KMS-11 (cell line): ENCODE results near the gene TFAP2A.

Source experiments
- H2AFZ ChIP-seq: fragments of 200-600 bp; sonication (generic); 2 replicates; pipeline ENCODE4 v1.6.1; 2016; ENCODE audit warnings: antibody characterized with exemption, mixed run types, low read depth
- H3K27ac ChIP-seq: fragments of 200-600 bp; sonication (generic); 2 replicates; pipeline ENCODE4 v1.6.1; 2016; ENCODE audit warnings: mild to moderate bottlenecking, mixed run types
- H3K27me3 ChIP-seq: fragments of 200-600 bp; sonication (generic); 2 replicates; pipeline ENCODE4 v1.6.1; 2017; ENCODE audit warnings: mild to moderate bottlenecking, low read depth, mixed run types, moderate library complexity; ENCODE audit not compliant: insufficient read depth
- H3K36me3 ChIP-seq: fragments of 200-600 bp; sonication (generic); 2 replicates; pipeline ENCODE4 v1.6.1; 2017; ENCODE audit warnings: mild to moderate bottlenecking, mixed run types; ENCODE audit not compliant: insufficient read depth
- H3K4me1 ChIP-seq: fragments of 200-600 bp; sonication (generic); 2 replicates; pipeline ENCODE4 v1.6.1; 2016; ENCODE audit warnings: mild to moderate bottlenecking, low read depth, mixed run types; ENCODE audit not compliant: poor library complexity, severe bottlenecking
- H3K4me2 ChIP-seq: fragments of 200-600 bp; sonication (generic); 2 replicates; pipeline ENCODE4 v1.7.0; 2016; ENCODE audit warnings: mild to moderate bottlenecking, mixed run types
- H3K4me3 ChIP-seq: fragments of 200-600 bp; sonication (generic); IDR thresholded peaks from 2 replicates; pipeline ENCODE4 v1.6.1; 2017; ENCODE audit warnings: low read depth, low read length, mixed read lengths; ENCODE audit not compliant: insufficient read depth
- H3K79me2 ChIP-seq: fragments of 200-600 bp; sonication (generic); 2 replicates; pipeline ENCODE4 v1.6.1; 2016; ENCODE audit warnings: low read depth, mixed run types; ENCODE audit not compliant: insufficient read depth
- H3K9ac ChIP-seq: fragments of 200-600 bp; sonication (generic); 2 replicates; pipeline ENCODE4 v1.6.1; 2016; ENCODE audit warnings: mild to moderate bottlenecking, mixed run types
- H4K20me1 ChIP-seq: fragments of 200-600 bp; sonication (generic); 2 replicates; pipeline ENCODE4 v1.6.1; 2016; ENCODE audit warnings: mild to moderate bottlenecking, mixed run types; ENCODE audit not compliant: insufficient read depth
- TF ChIP-seq, protein P1 (sequence below): fragments of 200-600 bp; sonication (generic); conservative IDR thresholded peaks from 2 replicates; pipeline ENCODE4 v1.6.1; 2017; ENCODE audit warnings: low read depth, mild to moderate bottlenecking, antibody characterized with exemption, low read length, moderate library complexity, mixed read lengths

The TFAP2A gene

DNA sequence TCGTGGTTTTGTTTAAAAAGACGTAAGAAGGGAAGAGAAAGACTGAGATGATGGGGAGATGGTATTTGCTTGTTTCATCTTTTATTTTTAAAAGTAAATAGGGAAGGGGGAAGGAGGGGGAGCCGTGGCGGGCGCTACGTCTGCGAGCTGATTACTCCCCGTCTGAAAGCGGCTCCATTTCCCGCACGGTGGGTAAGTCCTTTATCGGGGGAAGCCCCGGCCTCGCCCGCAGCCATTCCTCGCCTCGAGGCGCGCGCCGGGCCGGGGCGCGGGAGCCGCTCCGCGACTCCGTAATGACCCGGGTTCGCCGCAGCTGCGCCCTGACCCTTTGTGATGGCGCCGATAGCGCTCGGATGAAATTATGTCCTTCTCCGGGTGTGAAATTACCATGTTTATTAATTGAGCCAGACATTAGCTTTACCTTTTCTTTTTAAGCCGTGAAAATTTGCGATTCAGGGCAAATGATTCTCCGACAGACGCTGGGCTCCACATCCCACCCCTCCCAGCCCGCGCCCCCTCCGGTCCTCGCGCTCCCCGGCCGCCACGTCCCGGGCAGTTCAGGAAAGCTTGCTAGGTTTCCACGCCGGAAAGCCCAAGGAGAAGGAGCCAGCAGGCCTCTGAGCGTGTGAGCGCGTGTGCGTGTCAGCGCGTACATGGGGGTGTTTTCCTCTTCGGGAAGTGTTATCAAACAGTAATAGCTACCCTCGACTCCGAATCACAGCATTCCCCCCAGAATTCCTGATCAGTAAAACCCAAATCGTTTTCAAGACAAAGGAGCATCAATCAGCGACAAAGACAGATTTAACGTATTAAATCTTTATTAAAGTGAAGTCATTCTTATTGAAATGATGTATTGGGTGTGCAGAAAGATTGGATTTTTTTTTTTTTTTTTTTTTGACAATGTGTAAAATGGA lies 30.0 kb downstream of the TFAP2A start:
- Histone ChIP-seq H4K20me1 (no peaks in the 10 kb centered on the region), H3K27me3 (no peaks in the 10 kb centered on the region)

DNA sequence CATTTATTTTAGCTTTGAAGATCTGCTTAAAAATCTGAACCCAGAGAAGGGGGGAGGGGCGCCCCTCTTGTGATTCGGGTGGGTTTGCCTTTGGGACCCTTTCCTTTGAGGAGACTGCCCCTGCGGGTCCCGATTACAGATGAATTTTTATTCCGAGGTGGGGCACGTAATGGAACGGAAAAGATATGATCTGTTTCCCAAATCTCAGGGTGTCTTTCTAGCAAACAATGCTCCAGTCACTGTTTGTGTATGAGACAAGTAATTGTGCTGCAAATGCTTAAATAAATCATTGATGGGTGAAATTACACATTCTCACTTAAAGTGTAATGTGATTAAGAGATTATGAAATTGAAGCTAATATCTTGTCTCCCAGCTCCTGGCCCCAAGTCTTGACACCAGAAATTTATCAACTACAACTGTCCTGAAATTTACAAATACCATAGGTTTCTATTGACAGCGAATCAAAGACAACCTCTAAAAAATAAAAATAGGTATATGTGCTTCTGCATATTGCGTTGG lies 30.7 kb downstream of the TFAP2A start:
- H3K4me3 ChIP-seq: no peak overlapping the region
- no peak overlapping the region for H3K9ac ChIP-seq
- peaks cover 20% of the 10 kb centered on the region for H3K4me1 ChIP-seq
- H3K36me3 ChIP-seq: no peaks in the 10 kb centered on the region
- no peaks in the 10 kb centered on the region for H4K20me1 ChIP-seq
- H3K79me2 ChIP-seq: no peaks in the 10 kb centered on the region
- no peaks in the 10 kb centered on the region for H3K27me3 ChIP-seq
- H3K4me2 ChIP-seq: no peak overlapping the region
- no peak overlapping the region for H2AFZ ChIP-seq
- TF ChIP-seq, protein P1, sequence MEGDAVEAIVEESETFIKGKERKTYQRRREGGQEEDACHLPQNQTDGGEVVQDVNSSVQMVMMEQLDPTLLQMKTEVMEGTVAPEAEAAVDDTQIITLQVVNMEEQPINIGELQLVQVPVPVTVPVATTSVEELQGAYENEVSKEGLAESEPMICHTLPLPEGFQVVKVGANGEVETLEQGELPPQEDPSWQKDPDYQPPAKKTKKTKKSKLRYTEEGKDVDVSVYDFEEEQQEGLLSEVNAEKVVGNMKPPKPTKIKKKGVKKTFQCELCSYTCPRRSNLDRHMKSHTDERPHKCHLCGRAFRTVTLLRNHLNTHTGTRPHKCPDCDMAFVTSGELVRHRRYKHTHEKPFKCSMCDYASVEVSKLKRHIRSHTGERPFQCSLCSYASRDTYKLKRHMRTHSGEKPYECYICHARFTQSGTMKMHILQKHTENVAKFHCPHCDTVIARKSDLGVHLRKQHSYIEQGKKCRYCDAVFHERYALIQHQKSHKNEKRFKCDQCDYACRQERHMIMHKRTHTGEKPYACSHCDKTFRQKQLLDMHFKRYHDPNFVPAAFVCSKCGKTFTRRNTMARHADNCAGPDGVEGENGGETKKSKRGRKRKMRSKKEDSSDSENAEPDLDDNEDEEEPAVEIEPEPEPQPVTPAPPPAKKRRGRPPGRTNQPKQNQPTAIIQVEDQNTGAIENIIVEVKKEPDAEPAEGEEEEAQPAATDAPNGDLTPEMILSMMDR: no peak
- no peak overlapping the region for H3K27ac ChIP-seq

More for the DNA sequence above, 30.0 kb downstream of the TFAP2A start:
- no peak overlapping the region for H2AFZ ChIP-seq
- TF ChIP-seq, protein P1: no peak
- peaks cover 20% of the 10 kb centered on the region for H3K4me1 ChIP-seq
- no peak overlapping the region for H3K27ac ChIP-seq
- H3K4me2 ChIP-seq: no peak overlapping the region
- H3K9ac ChIP-seq: no peak overlapping the region
- H3K79me2 ChIP-seq: no peaks in the 10 kb centered on the region
- no peak overlapping the region for H3K4me3 ChIP-seq
- no peaks in the 10 kb centered on the region for H3K36me3 ChIP-seq

- H3K27me3 ChIP-seq: no peaks in the 10 kb centered on the region
Observed at GRCh38 chr6:10383331-10384090, 31.4 kb downstream of the TFAP2A start.

GRCh38 chr6:10382728-10383330 lies 32.0 kb downstream of the TFAP2A start:
- Histone ChIP-seq H3K27ac (no peak overlapping the region), H3K9ac (no peak overlapping the region), H3K27me3 (no peaks in the 10 kb centered on the region)

More at GRCh38 chr6:10383331-10384090, 31.4 kb downstream of the TFAP2A start:
- TF ChIP-seq, protein P1: no peak
- Histone ChIP-seq H4K20me1 (no peaks in the 10 kb centered on the region), H3K27ac (no peak overlapping the region), H3K9ac (no peak overlapping the region), H3K4me2 (no peak overlapping the region), H2AFZ (no peak overlapping the region), H3K4me3 (no peak overlapping the region), H3K36me3 (no peaks in the 10 kb centered on the region), H3K79me2 (no peaks in the 10 kb centered on the region), H3K4me1 (peaks cover 20% of the 10 kb centered on the region)

More at GRCh38 chr6:10382728-10383330, 32.0 kb downstream of the TFAP2A start:
- Histone ChIP-seq H4K20me1 (no peaks in the 10 kb centered on the region), H3K4me2 (no peak overlapping the region), H3K79me2 (no peaks in the 10 kb centered on the region), H3K4me1 (peaks cover 20% of the 10 kb centered on the region), H3K36me3 (no peaks in the 10 kb centered on the region), H2AFZ (no peak overlapping the region), H3K4me3 (no peak overlapping the region)
- TF ChIP-seq, protein P1: no peak
